Activated B cell treated with CpG ODN at 0.5 μM for 24 hours (primary cell): ENCODE measurements around the gene VEGFB. TPM values are rescaled to one million over a fixed set of nuclear protein-coding genes. Genes with fewer than 3 reads are reported as not detected.

Experiments used
- ATAC-seq: fragments of 200-7000 bp; cut with Tn5 transposase; one replicate; pipeline ENCODE4 v1.10.0; 2021; ENCODE audit warnings: low read depth, mild to moderate bottlenecking, moderate library complexity
- CTCF ChIA-PET: fragments of 350-600 bp; sonication (Branson Sonifier 250); formaldehyde crosslinking; loops from one replicate; lab custom pipeline; 2021; ENCODE audit warnings: antibody characterized with exemption; lab: Charles Lee
- POLR2A ChIA-PET: fragments of 350-600 bp; sonication (Branson Sonifier 250); formaldehyde crosslinking; loops from one replicate; lab custom pipeline; 2021; ENCODE audit warnings: antibody characterized with exemption; lab: Charles Lee
- DNase-seq: peaks from one replicate; pipeline ENCODE4 v3.0.0; 2022
- H3K27ac Mint-ChIP-seq: one replicate; pipeline ENCODE4 v1.8.0; 2020; ENCODE audit warnings: mixed read lengths
- H3K27me3 Mint-ChIP-seq: one replicate; pipeline ENCODE4 v1.8.0; 2021; ENCODE audit warnings: mixed read lengths
- H3K36me3 Mint-ChIP-seq: one replicate; pipeline ENCODE4 v1.8.0; 2021; ENCODE audit warnings: low read depth, mixed read lengths
- H3K4me1 Mint-ChIP-seq: one replicate; pipeline ENCODE4 v1.8.0; 2021; ENCODE audit warnings: mixed read lengths
- H3K4me3 Mint-ChIP-seq: one replicate; pipeline ENCODE4 v1.8.0; 2020; ENCODE audit warnings: mild to moderate bottlenecking, mixed read lengths
- H3K9me3 Mint-ChIP-seq: one replicate; pipeline ENCODE4 v1.8.0; 2020; ENCODE audit warnings: mixed read lengths
- CTCF ChIP-seq: fragments of 200-600 bp; IDR thresholded peaks from one replicate; pipeline ENCODE4 v1.8.0; 2022; ENCODE audit warnings: antibody characterized with exemption, mild to moderate bottlenecking
- intact Hi-C: fragments of 100-400 bp; cut with micrococcal nuclease; formaldehyde crosslinking; loops from one replicate; pipeline ENCODE4 v1.15.1; 2024
- total RNA-seq: library from RNA; stranded (reverse); gene quantifications from 2 replicates; pipeline ENCODE4 v1.2.3, GENCODE V29; 2022

Gene VEGFB
- total RNA-seq, 1 donor from 2014 or later: 97.4 TPM

GRCh38 chr11:64219354-64219684 lies 15.1 kb upstream of the VEGFB start:
- no peak for DNase-seq
- intact Hi-C loops: no loop called here
- no peaks in the 10 kb centered on the region for H3K9me3 Mint-ChIP-seq
- CTCF ChIA-PET: no interaction called here
- TF ChIP-seq CTCF: no peak
- peaks cover 59% of the 10 kb centered on the region for H3K36me3 Mint-ChIP-seq
- POLR2A ChIA-PET: interaction anchor here (0.9 to 6.3 kb wide), 3 partner anchors 8 to 52 kb away, joined by 3 to 37 read pairs (median 6); partner anchors contain the start of gene FERMT3
- no peak overlapping the region for H3K4me3 Mint-ChIP-seq
- no peak overlapping the region for H3K27ac Mint-ChIP-seq
- ATAC-seq: no peak
- no peaks in the 10 kb centered on the region for H3K27me3 Mint-ChIP-seq
- H3K4me1 Mint-ChIP-seq: peaks cover 18% of the 10 kb centered on the region

- ATAC-seq (no peak), DNase-seq (no peak)
- no peak overlapping the region for H3K4me3 Mint-ChIP-seq
- ChIA-PET CTCF (no interaction called here), POLR2A (interaction anchor here (0.9 to 6.3 kb wide), 2 partner anchors 14 to 51 kb away, joined by 3 to 37 read pairs; partner anchors contain the start of gene FERMT3)
- H3K27me3 Mint-ChIP-seq: no peaks in the 10 kb centered on the region
- TF ChIP-seq CTCF: no peak
- H3K4me1 Mint-ChIP-seq: peaks cover 17% of the 10 kb centered on the region
- no peak overlapping the region for H3K27ac Mint-ChIP-seq
- no peaks in the 10 kb centered on the region for H3K9me3 Mint-ChIP-seq
- peaks cover 56% of the 10 kb centered on the region for H3K36me3 Mint-ChIP-seq
- intact Hi-C loops: no loop called here
Observed at GRCh38 chr11:64219755-64220154, 14.6 kb upstream of the VEGFB start.

GRCh38 chr11:64220271-64220670 lies 14.1 kb upstream of the VEGFB start:
- Mint-ChIP-seq H3K9me3 (no peaks in the 10 kb centered on the region), H3K27me3 (no peaks in the 10 kb centered on the region), H3K4me3 (no peak overlapping the region), H3K36me3 (peaks cover 51% of the 10 kb centered on the region), H3K4me1 (peaks cover 17% of the 10 kb centered on the region), H3K27ac (no peak overlapping the region)
- no peak for TF ChIP-seq CTCF
- DNase-seq: no peak
- no peak for ATAC-seq
- intact Hi-C loops: no loop called here
- POLR2A ChIA-PET: no interaction called here
- CTCF ChIA-PET: no interaction called here

- no peak overlapping the region for H3K4me3 Mint-ChIP-seq
- no peak for TF ChIP-seq CTCF
- H3K27me3 Mint-ChIP-seq: no peaks in the 10 kb centered on the region
- ATAC-seq (no peak), DNase-seq (no peak)
- H3K9me3 Mint-ChIP-seq: no peaks in the 10 kb centered on the region
- peaks cover 14% of the 10 kb centered on the region for H3K4me1 Mint-ChIP-seq
- ChIA-PET POLR2A (no interaction called here), CTCF (interaction anchor here (1.4 kb wide), 1 partner anchor 16 kb away, joined by 5 read pairs; no protein-coding TSS in a partner anchor)
- H3K27ac Mint-ChIP-seq: no peak overlapping the region
- peaks cover 47% of the 10 kb centered on the region for H3K36me3 Mint-ChIP-seq
- intact Hi-C loops: no loop called here
Observed at GRCh38 chr11:64220798-64221197, 13.6 kb upstream of the VEGFB start.

- CTCF ChIA-PET: no interaction called here
- ATAC-seq: no peak
- POLR2A ChIA-PET: interaction anchor here (0.7 to 12.7 kb wide), 4 partner anchors 14 to 1435 kb away, joined by 3 to 191 read pairs (median 4); partner anchors contain the start of genes FERMT3, FKBP2 and TMEM179B
- Mint-ChIP-seq H3K36me3 (peaks cover 42% of the 10 kb centered on the region), H3K9me3 (no peaks in the 10 kb centered on the region), H3K27ac (no peak overlapping the region), H3K27me3 (no peaks in the 10 kb centered on the region), H3K4me1 (peaks cover 21% of the 10 kb centered on the region), H3K4me3 (no peak overlapping the region)
- no peak for DNase-seq
- intact Hi-C loops: no loop called here
- no peak for TF ChIP-seq CTCF
Observed at GRCh38 chr11:64222651-64223000, 11.8 kb upstream of the VEGFB start.
